Measurements from ENCODE around the gene BTBD8. TPM values are rescaled to one million over a fixed set of nuclear protein-coding genes. Genes with fewer than 3 reads are reported as not detected.
"Not testable (repeated sequence)": the region's sequence is repeated elsewhere in the genome, so short reads cannot be mapped to it uniquely, and the experiment has no call there.

The BTBD8 gene
- total and polyA plus RNA-seq, 12 donors: 3.5 to 14.1 (median 9.5) TPM

DNA sequence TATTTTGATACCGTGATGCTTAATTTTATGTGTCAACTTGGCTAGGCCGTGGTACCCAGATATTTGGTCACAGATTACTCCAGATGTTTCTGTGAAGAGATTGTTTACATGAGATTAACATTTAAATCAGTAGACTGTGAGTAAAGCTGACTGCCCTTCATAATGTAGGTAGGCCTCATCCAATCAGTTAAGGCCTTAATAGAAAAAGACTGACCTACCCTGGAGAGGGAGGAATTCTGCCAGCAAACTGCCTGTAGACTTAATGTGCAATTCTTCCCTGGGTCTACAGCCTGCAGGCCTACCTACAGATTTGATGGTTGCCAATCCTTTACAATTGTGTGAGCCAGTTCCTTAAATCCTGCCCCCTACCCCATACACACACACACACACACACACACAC, 9.3 kb upstream of the BTBD8 start:
- no peaks in the 10 kb centered on the region for H3K36me3 ChIP-seq (replicated peaks in 1 of 2)
- DNase-seq: no peak
- H3K27me3 ChIP-seq: no peaks in the 10 kb centered on the region
- no peaks in the 10 kb centered on the region for H3K9me3 ChIP-seq (replicated peaks in 1 of 3)
- no peak overlapping the region for H3K27ac ChIP-seq
- intact Hi-C loops (cut with DNase I): no loop called here
- H3K4me1 ChIP-seq (replicated peaks in 1 of 2): no peaks in the 10 kb centered on the region
- WGBS, 4 donors: 78 to 91% (median 88%) methylated on average over 2 of the region's 2 CpGs
- H3K4me3 ChIP-seq: no peak overlapping the region
- TF ChIP-seq, protein P1, sequence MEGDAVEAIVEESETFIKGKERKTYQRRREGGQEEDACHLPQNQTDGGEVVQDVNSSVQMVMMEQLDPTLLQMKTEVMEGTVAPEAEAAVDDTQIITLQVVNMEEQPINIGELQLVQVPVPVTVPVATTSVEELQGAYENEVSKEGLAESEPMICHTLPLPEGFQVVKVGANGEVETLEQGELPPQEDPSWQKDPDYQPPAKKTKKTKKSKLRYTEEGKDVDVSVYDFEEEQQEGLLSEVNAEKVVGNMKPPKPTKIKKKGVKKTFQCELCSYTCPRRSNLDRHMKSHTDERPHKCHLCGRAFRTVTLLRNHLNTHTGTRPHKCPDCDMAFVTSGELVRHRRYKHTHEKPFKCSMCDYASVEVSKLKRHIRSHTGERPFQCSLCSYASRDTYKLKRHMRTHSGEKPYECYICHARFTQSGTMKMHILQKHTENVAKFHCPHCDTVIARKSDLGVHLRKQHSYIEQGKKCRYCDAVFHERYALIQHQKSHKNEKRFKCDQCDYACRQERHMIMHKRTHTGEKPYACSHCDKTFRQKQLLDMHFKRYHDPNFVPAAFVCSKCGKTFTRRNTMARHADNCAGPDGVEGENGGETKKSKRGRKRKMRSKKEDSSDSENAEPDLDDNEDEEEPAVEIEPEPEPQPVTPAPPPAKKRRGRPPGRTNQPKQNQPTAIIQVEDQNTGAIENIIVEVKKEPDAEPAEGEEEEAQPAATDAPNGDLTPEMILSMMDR (IDR thresholded peaks at IDR 0.05): no peak
- no peak for TF ChIP-seq POLR2A (IDR thresholded peaks at IDR 0.05)

DNA sequence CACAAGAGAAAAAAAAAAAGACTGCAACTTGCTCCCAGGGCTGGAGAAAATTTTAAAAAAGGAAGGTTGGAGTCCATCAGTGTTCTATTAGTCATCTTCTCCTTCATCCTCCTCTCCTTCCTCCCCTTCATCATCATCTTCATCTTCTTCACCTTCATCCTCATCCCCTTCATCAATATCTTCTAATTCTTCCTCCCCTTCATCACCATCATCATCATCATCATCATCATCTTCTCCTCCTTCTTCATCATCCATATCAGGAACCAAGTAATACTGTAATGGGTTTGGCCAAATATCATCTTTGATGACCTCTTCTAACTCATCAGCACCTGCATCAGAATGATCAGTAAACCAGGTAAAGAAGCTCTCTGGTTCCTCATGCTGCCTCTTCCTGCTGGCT, 5.7 kb upstream of the BTBD8 start:
- H3K9me3 ChIP-seq (replicated peaks in 1 of 3); H3K27ac ChIP-seq; H3K4me3 ChIP-seq; DNase-seq; H3K4me1 ChIP-seq (replicated peaks in 1 of 2); intact Hi-C loops (cut with DNase I); H3K36me3 ChIP-seq (replicated peaks in 1 of 2); H3K27me3 ChIP-seq: not testable (repeated sequence)

DNA sequence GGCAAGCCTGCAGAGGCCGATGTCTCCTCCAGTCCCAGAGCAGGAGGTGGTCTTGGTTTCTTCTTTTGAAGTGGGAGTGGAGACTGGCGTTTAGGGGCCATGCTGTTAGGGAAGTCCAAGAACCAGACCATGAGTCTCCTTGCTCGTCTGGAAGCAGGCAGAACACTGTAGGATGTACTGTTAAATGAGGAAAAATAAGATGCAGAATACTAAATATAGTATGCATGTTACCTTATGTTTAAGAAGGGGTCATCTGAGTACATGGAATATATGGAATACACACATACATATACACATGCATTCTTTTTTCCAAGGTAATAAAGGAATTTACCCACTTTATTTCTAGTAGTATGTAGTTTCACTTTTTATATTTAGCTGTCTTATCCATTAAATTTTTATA, 4.8 kb upstream of the BTBD8 start, which contains the start of gene SETSIP:
TSS of gene SETSIP (minus strand) at position 101 of the 400 bp plus-strand sequence. CDS start at position 101, 0 bp downstream.
- 67 to 82% (median 79%) methylated on average over 3 of the region's 3 CpGs for WGBS, 4 donors
- DNase-seq: no peak
- Histone ChIP-seq H3K4me3 (no peak within 1 kb of the TSS), H3K27me3 (no peaks in the 10 kb centered on the region), H3K36me3 (replicated peaks in 1 of 2) (no peaks in the 10 kb centered on the region), H3K9me3 (replicated peaks in 1 of 3) (no peaks in the 10 kb centered on the region), H3K4me1 (replicated peaks in 1 of 2) (no peaks in the 10 kb centered on the region), H3K27ac (no peak within 1 kb of the TSS)
- intact Hi-C loops (cut with DNase I): no loop called here
- TF ChIP-seq, protein P1 (IDR thresholded peaks at IDR 0.05): no peak
- TF ChIP-seq POLR2A (IDR thresholded peaks at IDR 0.05): no peak

GRCh38 chr1:92076363-92076762, 3.8 kb upstream of the BTBD8 start:
- H3K27me3 ChIP-seq: no peaks in the 10 kb centered on the region
- peaks cover 0 to 5% of the 10 kb centered on the region in 2 donors for H3K4me1 ChIP-seq (replicated peaks in 1 of 2)
- TF ChIP-seq, protein P1 (IDR thresholded peaks at IDR 0.05): no peak
- TF ChIP-seq POLR2A (IDR thresholded peaks at IDR 0.05): no peak
- no peak overlapping the region for H3K4me3 ChIP-seq
- 95 to 97% (median 96%) methylated on average over 5 of the region's 5 CpGs for WGBS, 4 donors
- no peaks in the 10 kb centered on the region for H3K9me3 ChIP-seq (replicated peaks in 1 of 3)
- no peak for DNase-seq
- intact Hi-C loops (cut with DNase I): no loop called here
- H3K27ac ChIP-seq: no peak overlapping the region
- no peaks in the 10 kb centered on the region for H3K36me3 ChIP-seq (replicated peaks in 1 of 2)

- 93 to 95% (median 94%) methylated on average over 8 of the region's 8 CpGs for WGBS, 4 donors
- H3K4me3 ChIP-seq; H3K27ac ChIP-seq; H3K4me1 ChIP-seq (replicated peaks in 1 of 2); H3K36me3 ChIP-seq (replicated peaks in 1 of 2); DNase-seq; H3K27me3 ChIP-seq; intact Hi-C loops (cut with DNase I); H3K9me3 ChIP-seq (replicated peaks in 1 of 3): not testable (repeated sequence)
Measured at GRCh38 chr1:92078077-92078476, 2.1 kb upstream of the BTBD8 start.
